ENCODE measurements around the gene TMEM117. TPM values are rescaled to one million over a fixed set of nuclear protein-coding genes. Genes with fewer than 3 reads are reported as not detected.
A peak's percentile ranks its signal among the peaks of the same experiment; 100 is the strongest.

The TMEM117 gene
- polyA plus RNA-seq, 1 donor (not counting 4 experiments of a cell fraction or from before 2014, with no cell fraction given) = 8.5 TPM

GRCh38 chr12:43992856-43993255, 157.0 kb downstream of the TMEM117 start:
- DNase-seq (ENCODE audit: low read depth, low spot score) (no peak), FAIRE-seq (no peak)
- Histone ChIP-seq H3K27ac (ENCODE audit: control insufficient read depth, insufficient read depth, low read length) (no peak overlapping the region), H3K9ac (ENCODE audit: control insufficient read depth, extremely low read depth, insufficient read depth, low read length) (no peak overlapping the region), H3K4me2 (ENCODE audit: control insufficient read depth, extremely low read depth, insufficient read depth, low read depth, low read length) (no peak overlapping the region), H3K79me2 (ENCODE audit: control insufficient read depth, insufficient read depth, low read length) (no peaks in the 10 kb centered on the region), H3K9me3 (ENCODE audit: control insufficient read depth, low read depth, low read length) (no peaks in the 10 kb centered on the region), H4K20me1 (ENCODE audit: control insufficient read depth, extremely low read depth, insufficient read depth, low read length) (no peaks in the 10 kb centered on the region), H3K36me3 (ENCODE audit: control insufficient read depth in 2 of 2, extremely low read depth in 1 of 2, insufficient read depth in 2 of 2, low read length in 2 of 2) (no peaks in the 10 kb centered on the region), H3K27me3 (ENCODE audit: control insufficient read depth, extremely low read depth, insufficient read depth, low read length) (no peaks in the 10 kb centered on the region), H3K4me1 (ENCODE audit: control insufficient read depth, extremely low read depth, insufficient read depth, low read length) (peaks cover 10% of the 10 kb centered on the region), H3K4me3 (ENCODE audit: control insufficient read depth in 2 of 3, extremely low read depth in 1 of 3, insufficient read depth in 2 of 3, low read depth in 1 of 3, low read length in 3 of 3) (no peak overlapping the region), H2AFZ (ENCODE audit: control insufficient read depth, low read length) (no peak overlapping the region), H3K9me1 (ENCODE audit: control insufficient read depth, extremely low read depth, insufficient read depth, low read length) (no peaks in the 10 kb centered on the region)
- TF ChIP-seq CTCF (optimal IDR thresholded peaks at IDR 0.05 in 1 of 3, IDR thresholded peaks at IDR 0.05 in 1 of 3, conservative IDR thresholded peaks at IDR 0.05 in 1 of 3; ENCODE audit: extremely low read depth in 1 of 3, insufficient read depth in 2 of 3, low read length in 3 of 3) = no peak
- no peak for TF ChIP-seq EZH2 (IDR thresholded peaks at IDR 0.05; ENCODE audit: low read length)
- dilution Hi-C loops (cut with MboI; ENCODE audit: extremely low pct_ligation_motif_present, low sequenced_read_pairs) = no loop called here

- H3K36me3 ChIP-seq (ENCODE audit: control insufficient read depth in 2 of 2, extremely low read depth in 1 of 2, insufficient read depth in 2 of 2, low read length in 2 of 2) = no peaks in the 10 kb centered on the region
- peak; percentile 76 to 86 (median 86) for TF ChIP-seq CTCF (optimal IDR thresholded peaks at IDR 0.05 in 1 of 3, IDR thresholded peaks at IDR 0.05 in 1 of 3, conservative IDR thresholded peaks at IDR 0.05 in 1 of 3; ENCODE audit: extremely low read depth in 1 of 3, insufficient read depth in 2 of 3, low read length in 3 of 3)
- TF ChIP-seq EZH2 (IDR thresholded peaks at IDR 0.05; ENCODE audit: low read length) = no peak
- H3K4me3 ChIP-seq (ENCODE audit: control insufficient read depth in 2 of 3, extremely low read depth in 1 of 3, insufficient read depth in 2 of 3, low read depth in 1 of 3, low read length in 3 of 3) = no peak overlapping the region
- no peaks in the 10 kb centered on the region for H3K9me3 ChIP-seq (ENCODE audit: control insufficient read depth, low read depth, low read length)
- H3K79me2 ChIP-seq (ENCODE audit: control insufficient read depth, insufficient read depth, low read length) = no peaks in the 10 kb centered on the region
- H4K20me1 ChIP-seq (ENCODE audit: control insufficient read depth, extremely low read depth, insufficient read depth, low read length) = no peaks in the 10 kb centered on the region
- no peak overlapping the region for H3K27ac ChIP-seq (ENCODE audit: control insufficient read depth, insufficient read depth, low read length)
- no peak overlapping the region for H2AFZ ChIP-seq (ENCODE audit: control insufficient read depth, low read length)
- FAIRE-seq (peak; percentile 52), DNase-seq (ENCODE audit: low read depth, low spot score) (peak; percentile 30)
- peaks cover 2% of the 10 kb centered on the region for H3K9me1 ChIP-seq (ENCODE audit: control insufficient read depth, extremely low read depth, insufficient read depth, low read length)
- H3K4me2 ChIP-seq (ENCODE audit: control insufficient read depth, extremely low read depth, insufficient read depth, low read depth, low read length) = no peak overlapping the region
- no peak overlapping the region for H3K9ac ChIP-seq (ENCODE audit: control insufficient read depth, extremely low read depth, insufficient read depth, low read length)
- peaks cover 4% of the 10 kb centered on the region for H3K4me1 ChIP-seq (ENCODE audit: control insufficient read depth, extremely low read depth, insufficient read depth, low read length)
- no peaks in the 10 kb centered on the region for H3K27me3 ChIP-seq (ENCODE audit: control insufficient read depth, extremely low read depth, insufficient read depth, low read length)
- dilution Hi-C loops (cut with MboI; ENCODE audit: extremely low pct_ligation_motif_present, low sequenced_read_pairs) = no loop called here
These were observed 164.6 kb downstream of the TMEM117 start for GRCh38 chr12:44000309-44000952.

Measured in keratinocyte (primary cell).